Aorta (tissue), 5 donors: Measurements from ENCODE around the gene NACAD. TPM values are rescaled to one million over a fixed set of nuclear protein-coding genes. Genes with fewer than 3 reads are reported as not detected.
"Not testable (repeated sequence)": the region's sequence is repeated elsewhere in the genome, so short reads cannot be mapped to it uniquely, and the experiment has no call there.

Source experiments
- ATAC-seq: fragments of 200-7000 bp; cut with Tn5 transposase; one replicate; pipeline ENCODE4 v1.9.1; 2022; ENCODE audit warnings: moderate library complexity; ENCODE audit not compliant: low FRiP score
- DNase-seq, 2 donors: peaks; one replicate each; pipeline ENCODE4 v3.0.0-alpha.2; 2020
- H3K27ac ChIP-seq, 2 donors: one replicate each; pipeline ENCODE4 v1.5.1; 2013; ENCODE audit warnings: low read length in 2 of 2, mild to moderate bottlenecking in 2 of 2, moderate library complexity in 2 of 2, control low read depth in 1 of 2, inconsistent platforms in 1 of 2, low read depth in 1 of 2
- H3K27me3 ChIP-seq, 2 donors: one replicate each; pipeline ENCODE4 v1.6.1; 2013; ENCODE audit warnings: control low read depth in 1 of 2, low read length in 1 of 2, mild to moderate bottlenecking in 1 of 2, moderate library complexity in 1 of 2; ENCODE audit not compliant: insufficient read depth in 2 of 2, control insufficient read depth in 1 of 2
- H3K36me3 ChIP-seq, 2 donors: one replicate each; pipeline ENCODE4 v1.6.1; 2013; ENCODE audit warnings: control low read depth in 1 of 2, low read length in 1 of 2, mild to moderate bottlenecking in 1 of 2; ENCODE audit not compliant: insufficient read depth in 2 of 2, control insufficient read depth in 1 of 2
- H3K4me1 ChIP-seq, 2 donors: one replicate each; pipeline ENCODE4 v1.6.1; 2013; ENCODE audit warnings: low read length in 2 of 2, control low read depth in 1 of 2, mild to moderate bottlenecking in 1 of 2, moderate library complexity in 1 of 2; ENCODE audit not compliant: insufficient read depth in 2 of 2, control insufficient read depth in 1 of 2
- H3K4me3 ChIP-seq, 2 donors: one replicate each; pipeline ENCODE4 v1.5.1; 2013; ENCODE audit warnings: low read length in 2 of 2, control low read depth in 1 of 2, mild to moderate bottlenecking in 1 of 2
- H3K9me3 ChIP-seq: one replicate; pipeline ENCODE4 v1.6.1; 2013; ENCODE audit warnings: mild to moderate bottlenecking, low read length; ENCODE audit not compliant: control insufficient read depth
- WGBS, 2 donors: extraction: QIAGEN DNeasy Blood & Tissue Kit; methylation state at CpG; one replicate each; pipeline ENCODE4 v1.1.7; 2013; 5-methylcytosine and 5-hydroxymethylcytosine counted together
- intact Hi-C, 2 donors: fragments of 100-400 bp; cut with DNase I; formaldehyde crosslinking; loops; one replicate each; pipeline versions ENCODE4 v1.14.2 to v1.15.0; 2022
- polyA plus RNA-seq, 2 donors: library from polyadenylated mRNA; stranded (reverse); fragments of 200-250 nt; gene quantifications; one replicate each; pipeline ENCODE4 v1.2.3, GENCODE V29; 2013
- total RNA-seq, 2 donors: library from RNA; stranded (reverse); fragmentation: NEBNext Ultra II Directional; extraction: Animal tissue kit (Norgen Biotek cat#: 25700); gene quantifications; one replicate each; pipeline ENCODE4 v1.2.1, GENCODE V29; 2021
- donor health status: healthy with polysubstance abuse.
- donor health status: Bipolar disorder and iron deficiency.
- donor health status: DM: no; HTN: no; CAD: no.
- donor health status: DM: no; HTN: no; CAD: no.
- donor health status: DM: yes; HTN: yes; CAD: no.

NACAD gene
- total and polyA plus RNA-seq, 4 donors = 1.3 to 15.7 (median 12.7) TPM

DNA sequence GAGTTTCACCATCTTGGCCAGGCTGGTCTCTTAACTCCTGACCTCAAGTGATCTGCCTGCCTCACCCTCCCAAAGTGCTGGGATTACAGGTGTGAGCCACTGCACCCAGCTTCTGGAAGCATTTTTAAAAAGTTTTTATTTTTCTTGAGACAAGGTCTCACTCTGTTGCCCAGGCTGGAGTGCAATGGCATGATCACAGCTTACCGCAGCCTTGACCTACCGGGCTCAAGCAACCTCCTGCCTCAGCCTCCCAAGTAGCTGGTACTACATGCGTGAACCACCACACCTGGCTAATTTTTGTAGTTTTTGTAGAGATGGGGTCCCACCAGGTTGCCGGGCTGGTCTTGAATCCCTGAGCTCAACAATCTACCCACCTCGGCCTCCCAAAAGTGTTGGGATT is 54.1 kb downstream of the NACAD start:
- ATAC-seq, H3K4me1 ChIP-seq, H3K27ac ChIP-seq, DNase-seq, H3K4me3 ChIP-seq, intact Hi-C loops, H3K27me3 ChIP-seq, H3K9me3 ChIP-seq, H3K36me3 ChIP-seq: not testable (repeated sequence)
- 80 to 98% methylated on average over 5 of the region's 5 CpGs for WGBS, 2 donors

DNA sequence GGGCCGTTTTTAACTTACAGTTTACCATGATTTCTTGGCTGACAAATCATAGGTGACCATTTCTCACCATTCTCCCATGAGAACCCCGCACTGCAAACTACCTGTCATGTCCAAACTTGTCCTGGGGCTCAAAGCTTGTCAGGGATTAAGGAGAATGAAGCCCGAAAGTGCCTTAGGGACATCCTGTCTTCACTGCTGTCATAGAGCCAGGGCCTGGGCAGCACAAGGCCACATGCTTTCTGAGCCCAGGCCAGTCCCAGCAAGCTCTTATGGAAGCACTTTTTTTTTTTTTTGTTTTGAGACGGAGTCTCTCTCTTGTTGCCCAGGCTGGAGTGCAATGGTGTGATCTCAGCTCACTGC is 54.9 kb downstream of the NACAD start:
- no peaks in the 10 kb centered on the region for H3K27me3 ChIP-seq
- ATAC-seq (no peak), DNase-seq (no peak)
- H3K9me3 ChIP-seq = no peaks in the 10 kb centered on the region
- H3K36me3 ChIP-seq = no peaks in the 10 kb centered on the region
- H3K4me1 ChIP-seq = peaks cover 0 to 2% of the 10 kb centered on the region in 2 donors
- 21 to 26% methylated on average over 4 of the region's 4 CpGs for WGBS, 2 donors
- H3K27ac ChIP-seq = peak overlapping the region in 1 of 2 donors; percentile 34
- intact Hi-C loops = no loop called here
- no peak overlapping the region for H3K4me3 ChIP-seq

GRCh38 chr7:45033261-45033930 is 55.4 kb downstream of the NACAD start:
- 44 to 52% methylated on average over 1 of the region's 1 CpG for WGBS, 2 donors
- H3K9me3 ChIP-seq = no peaks in the 10 kb centered on the region
- H3K4me3 ChIP-seq = no peak overlapping the region
- H3K4me1 ChIP-seq = peaks cover 0 to 2% of the 10 kb centered on the region in 2 donors
- intact Hi-C loops = no loop called here
- ATAC-seq (no peak), DNase-seq (no peak)
- H3K27ac ChIP-seq = peak overlapping the region in 1 of 2 donors; percentile 45
- H3K27me3 ChIP-seq = no peaks in the 10 kb centered on the region
- H3K36me3 ChIP-seq = no peaks in the 10 kb centered on the region

- no peak overlapping the region for H3K4me3 ChIP-seq
- H3K4me1 ChIP-seq = peaks cover 0 to 2% of the 10 kb centered on the region in 2 donors
- no peak for DNase-seq
- no peak overlapping the region for H3K27ac ChIP-seq
- intact Hi-C loops = no loop called here
- H3K27me3 ChIP-seq = no peaks in the 10 kb centered on the region
- WGBS, 2 donors = 86 to 87% methylated on average over 4 of the region's 4 CpGs
- H3K9me3 ChIP-seq = no peaks in the 10 kb centered on the region
- H3K36me3 ChIP-seq = no peaks in the 10 kb centered on the region
- ATAC-seq = no peak
Observed at GRCh38 chr7:45032421-45032820, 56.3 kb downstream of the NACAD start.

GRCh38 chr7:45031829-45032228 is 56.9 kb downstream of the NACAD start:
- peaks cover 0 to 2% of the 10 kb centered on the region in 2 donors for H3K4me1 ChIP-seq

More at GRCh38 chr7:45031829-45032228, 56.9 kb downstream of the NACAD start:
- DNase-seq (no peak), ATAC-seq (no peak)
- Histone ChIP-seq H3K27ac (no peak overlapping the region), H3K27me3 (no peaks in the 10 kb centered on the region), H3K36me3 (no peaks in the 10 kb centered on the region), H3K4me3 (no peak overlapping the region), H3K9me3 (no peaks in the 10 kb centered on the region)
- 79 to 82% methylated on average over 4 of the region's 4 CpGs for WGBS, 2 donors
- intact Hi-C loops = no loop called here

Other genes starting within 250 kb of the NACAD start
- 100 to 1,000 TPM; 129 to 139 TPM for gene H2AZ2, start 240.9 kb downstream of the NACAD start, total RNA-seq
- 100 to 1,000 TPM in 1 of 2 donors, 10 to 100 TPM in 1; 95.1 to 102 TPM for gene H2AZ2, start 240.9 kb downstream of the NACAD start, polyA plus RNA-seq
- 10 to 100 TPM; 26.4 to 33.9 TPM for gene PURB, start 203.4 kb downstream of the NACAD start, total RNA-seq
- gene PURB, start 203.4 kb downstream of the NACAD start, polyA plus RNA-seq = 1 to 10 TPM; 7.9 to 8.8 TPM
- 10 to 100 TPM in 1 of 2 donors, 1 to 10 TPM in 1; 7.2 to 21.3 TPM for gene MYO1G, start 110.0 kb downstream of the NACAD start, total RNA-seq
- 1 to 10 TPM; 1.4 to 3.5 TPM for gene MYO1G, start 110.0 kb downstream of the NACAD start, polyA plus RNA-seq
- 10 to 100 TPM; 38.6 to 49.1 TPM for gene CCM2, start 88.8 kb downstream of the NACAD start, total RNA-seq
- gene CCM2, start 88.8 kb downstream of the NACAD start, polyA plus RNA-seq = 10 to 100 TPM; 32.7 to 41.5 TPM
- 10 to 100 TPM; 35.0 to 41.4 TPM for gene TBRG4, start 22.7 kb upstream of the NACAD start, total RNA-seq
- gene TBRG4, start 22.7 kb upstream of the NACAD start, polyA plus RNA-seq = 10 to 100 TPM; 14.4 to 41.8 TPM
- 10 to 100 TPM; 43.0 to 78.0 TPM for gene RAMP3, start 68.8 kb upstream of the NACAD start, total RNA-seq
- gene RAMP3, start 68.8 kb upstream of the NACAD start, polyA plus RNA-seq = 10 to 100 TPM in 1 of 2 donors, 1 to 10 TPM in 1; 5.0 to 14.7 TPM